A549 (cell line): ENCODE data around the gene RCSD1. TPM values are rescaled to one million over a fixed set of nuclear protein-coding genes. Genes with fewer than 3 reads are reported as not detected.
A peak's percentile ranks its signal among the peaks of the same experiment; 100 is the strongest.

Experiments
- ATAC-seq, 2 experiments: fragments of 200-7000 bp in 1 of 2; fragments of >200 bp in 1 of 2; cut with Nextera tagmentation in 1 of 2; cut with Tn5 transposase in 1 of 2; 3 replicates each; pipeline versions ENCODE4 v1.8.0 to v1.9.1; 2018 to 2020; ENCODE audit warnings: mild to moderate bottlenecking in 1 of 2, moderate library complexity in 1 of 2
- CTCF ChIA-PET: fragments of 300-600 bp; sonication (Branson Sonifier 250); formaldehyde crosslinking; extraction: SDS; loops from one replicate; lab custom pipeline; 2021; ENCODE audit warnings: antibody characterized with exemption, inconsistent platforms; lab: Yijun Ruan, JAX
- POLR2A ChIA-PET: fragments of 350-600 bp; formaldehyde crosslinking; extraction: SDS; loops from one replicate; lab custom pipeline; 2021; ENCODE audit warnings: antibody characterized with exemption, inconsistent platforms; lab: Yijun Ruan, JAX
- DNase-seq, 2 experiments: peaks; one replicate each; pipeline versions ENCODE4 v3.0.0 to v3.0.0-alpha.2; 2011 to 2016; ENCODE audit warnings: low read depth in 1 of 2, low spot score in 1 of 2
- FAIRE-seq: peaks from 2 replicates; lab custom pipeline; 2011; peaks lifted over from hg19 to GRCh38; lab: Jason Lieb, UNC
- H3K27ac ChIP-seq, 2 experiments: fragments of >200 bp; sonication (Bioruptor Twin); formaldehyde crosslinking; 3 replicates each; pipeline ENCODE4 v1.5.1; 2016 to 2017
- H3K4me1 ChIP-seq: fragments of >200 bp; sonication (Bioruptor Twin); formaldehyde crosslinking; 3 replicates; pipeline ENCODE4 v1.6.1; 2016
- H3K4me2 ChIP-seq: fragments of >200 bp; sonication (Bioruptor Twin); formaldehyde crosslinking; 3 replicates; pipeline ENCODE4 v1.6.1; 2016
- H3K4me3 ChIP-seq: fragments of >200 bp; sonication (Bioruptor Twin); formaldehyde crosslinking; 3 replicates; pipeline ENCODE4 v1.5.1; 2016
- H3K9me3 ChIP-seq: fragments of >200 bp; sonication (Bioruptor Twin); formaldehyde crosslinking; 3 replicates; pipeline ENCODE4 v1.6.1; 2016
- BHLHE40 ChIP-seq: IDR thresholded peaks from 2 replicates; pipeline ENCODE4 v1.6.1; 2012; ENCODE audit warnings: low read depth, low read length, inconsistent platforms
- CBX8 ChIP-seq: fragments of 200-600 bp; sonication (generic); IDR thresholded peaks from 2 replicates; pipeline ENCODE4 v1.6.1; 2016
- CHD2 ChIP-seq: fragments of 150-350 bp; IDR thresholded peaks from 2 replicates; pipeline ENCODE4 v1.6.1; 2014; ENCODE audit warnings: low read length; ENCODE audit not compliant: partially characterized antibody
- FOXS1 ChIP-seq: fragments of 250-450 bp; sonication (Bioruptor Pico); IDR thresholded peaks from 2 replicates; pipeline ENCODE4 v1.5.0; 2020; ENCODE audit warnings: mild to moderate bottlenecking, moderate library complexity
- GATA3 ChIP-seq: IDR thresholded peaks from 2 replicates; pipeline ENCODE4 v1.6.1; 2012; ENCODE audit warnings: borderline replicate concordance
- HDAC2 ChIP-seq: fragments of 200-600 bp; sonication (generic); IDR thresholded peaks from 2 replicates; pipeline ENCODE4 v1.6.1; 2016
- HES2 ChIP-seq: fragments of >200 bp; sonication (Bioruptor Twin); formaldehyde crosslinking; IDR thresholded peaks from 2 replicates; pipeline ENCODE4 v1.6.1; 2016
- HOXB13 ChIP-seq: fragments of 250-450 bp; sonication (Bioruptor Pico); IDR thresholded peaks from 2 replicates; pipeline ENCODE4 v1.5.0; 2020; ENCODE audit warnings: low read depth, mild to moderate bottlenecking, moderate library complexity
- JUN ChIP-seq, 2 experiments: fragments of >200 bp; sonication (Bioruptor Twin); formaldehyde crosslinking; IDR thresholded peaks; 2 replicates in 1 of 2; 3 replicates in 1 of 2; pipeline ENCODE4 v1.6.1; 2016 to 2017
- KDM1A ChIP-seq: fragments of 200-600 bp; sonication (generic); IDR thresholded peaks from 2 replicates; pipeline ENCODE4 v1.6.1; 2016; ENCODE audit warnings: low read depth, mild to moderate bottlenecking
- KDM5A ChIP-seq: fragments of 200-600 bp; sonication (generic); IDR thresholded peaks from 2 replicates; pipeline ENCODE4 v1.6.1; 2016; ENCODE audit warnings: antibody characterized with exemption, mild to moderate bottlenecking
- MAZ ChIP-seq: fragments of 150-350 bp; IDR thresholded peaks from 2 replicates; pipeline ENCODE4 v1.6.1; 2014; ENCODE audit warnings: antibody characterized with exemption, low read depth, low read length, borderline replicate concordance
- NPAS2 ChIP-seq: fragments of 250-450 bp; sonication (Bioruptor Pico); IDR thresholded peaks from 2 replicates; pipeline ENCODE4 v1.8.0; 2022; ENCODE audit warnings: mild to moderate bottlenecking, moderate library complexity, borderline replicate concordance
- NR3C1 ChIP-seq: fragments of >200 bp; sonication (Bioruptor Twin); formaldehyde crosslinking; IDR thresholded peaks from 3 replicates; pipeline ENCODE4 v1.6.1; 2017
- POLR2A ChIP-seq: IDR thresholded peaks from 2 replicates; pipeline ENCODE4 v1.6.1; 2012; ENCODE audit warnings: mild to moderate bottlenecking, low read length
- POLR2AphosphoS2 ChIP-seq: conservative IDR thresholded peaks from 2 replicates; pipeline ENCODE4 v1.6.1; 2012; ENCODE audit warnings: low read length, improper control_type of control experiment, inconsistent platforms
- RAD21 ChIP-seq, 2 experiments: fragments of >200 bp in 1 of 2; sonication (Bioruptor Twin) in 1 of 2; formaldehyde crosslinking in 1 of 2; IDR thresholded peaks in 1 of 2; conservative IDR thresholded peaks in 1 of 2; 2 replicates in 1 of 2; 3 replicates in 1 of 2; pipeline ENCODE4 v1.6.1; 2012 to 2018; ENCODE audit warnings: inconsistent platforms in 1 of 2
- RARB ChIP-seq: fragments of 250-450 bp; sonication (Bioruptor Pico); IDR thresholded peaks from 2 replicates; pipeline ENCODE4 v1.8.0; 2021; ENCODE audit warnings: mild to moderate bottlenecking, moderate library complexity
- RCOR1 ChIP-seq: fragments of 150-350 bp; IDR thresholded peaks from 2 replicates; pipeline ENCODE4 v1.6.1; 2014; ENCODE audit warnings: antibody characterized with exemption, low read length, low read depth
- SMC3 ChIP-seq: fragments of >200 bp; sonication (Bioruptor Twin); formaldehyde crosslinking; IDR thresholded peaks from 3 replicates; pipeline ENCODE4 v1.6.1; 2018; ENCODE audit warnings: inconsistent platforms
- SREBF2 ChIP-seq: fragments of 450-650 bp; IDR thresholded peaks from 2 replicates; pipeline ENCODE4 v1.6.1; 2014; ENCODE audit warnings: mild to moderate bottlenecking, moderate library complexity
- TFCP2L1 ChIP-seq: fragments of 250-450 bp; sonication (Bioruptor Pico); IDR thresholded peaks from 2 replicates; pipeline ENCODE4 v1.5.0; 2021; ENCODE audit warnings: mild to moderate bottlenecking
- TP53 ChIP-seq: fragments of 250-450 bp; sonication (Bioruptor Pico); IDR thresholded peaks from 2 replicates; pipeline ENCODE4 v1.5.0; 2021; ENCODE audit warnings: mild to moderate bottlenecking, moderate library complexity
- ZFP36 ChIP-seq: fragments of 450-650 bp; IDR thresholded peaks from 2 replicates; pipeline ENCODE4 v1.6.1; 2014; ENCODE audit warnings: borderline replicate concordance; ENCODE audit not compliant: partially characterized antibody
- ZNF302 ChIP-seq: fragments of 250-450 bp; sonication (Bioruptor Pico); IDR thresholded peaks from 2 replicates; pipeline ENCODE4 v1.9.0; 2021; ENCODE audit warnings: inconsistent platforms, mild to moderate bottlenecking, moderate library complexity
- WGBS: methylation state at CpG from one replicate; pipeline ENCODE4 v1.1.6; 2017; ENCODE audit errors: missing lambda C conversion rate; 5-methylcytosine and 5-hydroxymethylcytosine counted together
- polyA plus RNA-seq, 4 experiments: library from polyadenylated mRNA; depleted of rRNA in 3 of 4; stranded (reverse); fragments of >200 nt; fragmentation: RNase III in 1 of 4; extraction: RNeasy Plus Mini Kit Qiagen cat#74134 plus additional on column Dnase treatment in 1 of 4; gene quantifications; 2 replicates in 3 of 4; 3 replicates in 1 of 4; pipeline ENCODE4 v1.2.3, GENCODE V29; 2011 to 2017
- TF ChIP-seq, protein P1 (sequence below): IDR thresholded peaks from 2 replicates; pipeline ENCODE4 v1.6.1; 2012; ENCODE audit warnings: low read depth, borderline replicate concordance
- TF ChIP-seq, protein P2 (sequence below): fragments of 250-450 bp; sonication (Bioruptor Pico); IDR thresholded peaks from 2 replicates; pipeline ENCODE4 v1.5.0; 2020; ENCODE audit warnings: low read depth, mild to moderate bottlenecking, moderate library complexity
- TF ChIP-seq, protein P3 (sequence below): IDR thresholded peaks from 2 replicates; pipeline ENCODE4 v1.6.1; 2012
- TF ChIP-seq, protein P4 (sequence below): fragments of 150-350 bp; IDR thresholded peaks from 2 replicates; pipeline ENCODE4 v1.6.1; 2014; ENCODE audit warnings: low read depth, mild to moderate bottlenecking, low read length
- TF ChIP-seq, protein P5 (sequence below): fragments of >200 bp; sonication (Bioruptor Twin); formaldehyde crosslinking; IDR thresholded peaks from 3 replicates; pipeline ENCODE4 v1.5.1; 2016

Gene RCSD1
- polyA plus RNA-seq, 2 of the 4 experiments (the other 2 are of a cell fraction): not detected

GRCh38 chr1:167714439-167715156, 84.6 kb downstream of the RCSD1 start (continued):
- TF ChIP-seq TP53 (peak; percentile 52; the same call in 1 of the 2 replicates), GATA3 (peak; percentile 12; the same call in 1 of the 2 replicates), SREBF2 (peak; percentile 94), POLR2A (peak; percentile 54), SMC3 (0 out of 3 replicates have a peak, but pooled peaks have one; percentile 10), RAD21 (conservative IDR thresholded peaks at IDR 0.05 in 1 of 2, IDR thresholded peaks at IDR 0.05 in 1 of 2) (0 out of 5 replicates have a peak, but pooled peaks of 1 of the 2 experiments have one; percentile 7), MAZ (0 out of 2 replicates have a peak, but pooled peaks have one; percentile 25), BHLHE40 (no peak), CHD2 (no peak), JUN (IDR thresholded peaks at IDR 0.05) (peak; percentile 36 to 52; a peak in 3 of 5 replicates), KDM1A (no peak)
- TF ChIP-seq, protein P1, sequence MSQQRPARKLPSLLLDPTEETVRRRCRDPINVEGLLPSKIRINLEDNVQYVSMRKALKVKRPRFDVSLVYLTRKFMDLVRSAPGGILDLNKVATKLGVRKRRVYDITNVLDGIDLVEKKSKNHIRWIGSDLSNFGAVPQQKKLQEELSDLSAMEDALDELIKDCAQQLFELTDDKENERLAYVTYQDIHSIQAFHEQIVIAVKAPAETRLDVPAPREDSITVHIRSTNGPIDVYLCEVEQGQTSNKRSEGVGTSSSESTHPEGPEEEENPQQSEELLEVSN: peak; percentile 69; the same call in 1 of the 2 replicates
- TF ChIP-seq, protein P2, sequence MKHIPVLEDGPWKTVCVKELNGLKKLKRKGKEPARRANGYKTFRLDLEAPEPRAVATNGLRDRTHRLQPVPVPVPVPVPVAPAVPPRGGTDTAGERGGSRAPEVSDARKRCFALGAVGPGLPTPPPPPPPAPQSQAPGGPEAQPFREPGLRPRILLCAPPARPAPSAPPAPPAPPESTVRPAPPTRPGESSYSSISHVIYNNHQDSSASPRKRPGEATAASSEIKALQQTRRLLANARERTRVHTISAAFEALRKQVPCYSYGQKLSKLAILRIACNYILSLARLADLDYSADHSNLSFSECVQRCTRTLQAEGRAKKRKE (CRISPR knock-in tag): 0 out of 2 replicates have a peak, but pooled peaks have one; percentile 19
- TF ChIP-seq, protein P3, sequence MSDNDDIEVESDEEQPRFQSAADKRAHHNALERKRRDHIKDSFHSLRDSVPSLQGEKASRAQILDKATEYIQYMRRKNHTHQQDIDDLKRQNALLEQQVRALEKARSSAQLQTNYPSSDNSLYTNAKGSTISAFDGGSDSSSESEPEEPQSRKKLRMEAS: peak; percentile 96

- ChIA-PET CTCF (interaction anchor here (0.6 to 3.1 kb wide), 24 partner anchors 11 to 367 kb away, joined by 3 to 13 read pairs (median 3); no protein-coding TSS in a partner anchor), POLR2A (interaction anchor here (0.9 to 2.4 kb wide), 4 partner anchors 213 to 370 kb away, joined by 3 to 8 read pairs (median 5); partner anchors contain the start of gene DCAF6)
- DNase-seq (peak; percentile 78 to 92), FAIRE-seq (no peak), ATAC-seq (peak; percentile 30 to 70; a peak in 5 of 6 replicates)
- WGBS: under 1% methylated on average over 26 of the region's 26 CpGs
- H3K9me3 ChIP-seq: no peaks in the 10 kb centered on the region
- peak overlapping the region; percentile 62 for H3K4me3 ChIP-seq
- peak overlapping the region; percentile 97 for H3K4me2 ChIP-seq
- H3K27ac ChIP-seq: peak overlapping the region; percentile 95 to 98
- H3K4me1 ChIP-seq: peaks cover 20% of the 10 kb centered on the region
- TF ChIP-seq RARB (CRISPR knock-in tag) (0 out of 2 replicates have a peak, but pooled peaks have one; percentile 23), NR3C1 (no peak), GATA3 (peak; percentile 50; the same call in 1 of the 2 replicates), RCOR1 (no peak), HDAC2 (no peak), ZFP36 (no peak), KDM5A (no peak), POLR2A (no peak), HES2 (no peak), FOXS1 (CRISPR knock-in tag) (no peak), ZNF302 (no peak), NPAS2 (CRISPR knock-in tag) (no peak), SMC3 (peak; percentile 44; the same call in 1 of the 3 replicates), CBX8 (no peak), TFCP2L1 (CRISPR knock-in tag) (no peak), KDM1A (peak; percentile 53; the same call in 1 of the 2 replicates), CHD2 (no peak), HOXB13 (CRISPR knock-in tag) (no peak), POLR2AphosphoS2 (no peak)
- TF ChIP-seq, protein P4, sequence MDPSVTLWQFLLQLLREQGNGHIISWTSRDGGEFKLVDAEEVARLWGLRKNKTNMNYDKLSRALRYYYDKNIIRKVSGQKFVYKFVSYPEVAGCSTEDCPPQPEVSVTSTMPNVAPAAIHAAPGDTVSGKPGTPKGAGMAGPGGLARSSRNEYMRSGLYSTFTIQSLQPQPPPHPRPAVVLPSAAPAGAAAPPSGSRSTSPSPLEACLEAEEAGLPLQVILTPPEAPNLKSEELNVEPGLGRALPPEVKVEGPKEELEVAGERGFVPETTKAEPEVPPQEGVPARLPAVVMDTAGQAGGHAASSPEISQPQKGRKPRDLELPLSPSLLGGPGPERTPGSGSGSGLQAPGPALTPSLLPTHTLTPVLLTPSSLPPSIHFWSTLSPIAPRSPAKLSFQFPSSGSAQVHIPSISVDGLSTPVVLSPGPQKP: no peak
- TF ChIP-seq, protein P5, sequence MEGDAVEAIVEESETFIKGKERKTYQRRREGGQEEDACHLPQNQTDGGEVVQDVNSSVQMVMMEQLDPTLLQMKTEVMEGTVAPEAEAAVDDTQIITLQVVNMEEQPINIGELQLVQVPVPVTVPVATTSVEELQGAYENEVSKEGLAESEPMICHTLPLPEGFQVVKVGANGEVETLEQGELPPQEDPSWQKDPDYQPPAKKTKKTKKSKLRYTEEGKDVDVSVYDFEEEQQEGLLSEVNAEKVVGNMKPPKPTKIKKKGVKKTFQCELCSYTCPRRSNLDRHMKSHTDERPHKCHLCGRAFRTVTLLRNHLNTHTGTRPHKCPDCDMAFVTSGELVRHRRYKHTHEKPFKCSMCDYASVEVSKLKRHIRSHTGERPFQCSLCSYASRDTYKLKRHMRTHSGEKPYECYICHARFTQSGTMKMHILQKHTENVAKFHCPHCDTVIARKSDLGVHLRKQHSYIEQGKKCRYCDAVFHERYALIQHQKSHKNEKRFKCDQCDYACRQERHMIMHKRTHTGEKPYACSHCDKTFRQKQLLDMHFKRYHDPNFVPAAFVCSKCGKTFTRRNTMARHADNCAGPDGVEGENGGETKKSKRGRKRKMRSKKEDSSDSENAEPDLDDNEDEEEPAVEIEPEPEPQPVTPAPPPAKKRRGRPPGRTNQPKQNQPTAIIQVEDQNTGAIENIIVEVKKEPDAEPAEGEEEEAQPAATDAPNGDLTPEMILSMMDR: peak; percentile 89
Measured at GRCh38 chr1:167715157-167715999, 85.3 kb downstream of the RCSD1 start.
